Fibroblast of the aortic adventitia (primary cell): ENCODE data around the gene OR1S1. TPM values are rescaled to one million over a fixed set of nuclear protein-coding genes. Genes with fewer than 3 reads are reported as not detected.

Source experiments
- DNase-seq: peaks from one replicate; pipeline ENCODE4 v3.0.0-alpha.2; 2010; ENCODE audit warnings: low read depth
- H3K4me3 ChIP-seq: 2 replicates; pipeline ENCODE4 v1.5.1; 2011; ENCODE audit warnings: low read depth, mild to moderate bottlenecking, control low read depth, low read length, moderate library complexity
- CTCF ChIP-seq: IDR thresholded peaks from 2 replicates; pipeline ENCODE4 v1.5.1; 2011; ENCODE audit warnings: mild to moderate bottlenecking, low read length, control low read depth, inconsistent platforms; ENCODE audit not compliant: insufficient read depth
- total RNA-seq: library from RNA; depleted of rRNA; stranded (reverse); fragments of >200 nt; gene quantifications from 2 replicates; pipeline ENCODE4 v1.2.3, GENCODE V29; 2012; ENCODE audit warnings: low replicate concordance

The OR1S1 gene
- total RNA-seq, 1 donor = not detected

DNA sequence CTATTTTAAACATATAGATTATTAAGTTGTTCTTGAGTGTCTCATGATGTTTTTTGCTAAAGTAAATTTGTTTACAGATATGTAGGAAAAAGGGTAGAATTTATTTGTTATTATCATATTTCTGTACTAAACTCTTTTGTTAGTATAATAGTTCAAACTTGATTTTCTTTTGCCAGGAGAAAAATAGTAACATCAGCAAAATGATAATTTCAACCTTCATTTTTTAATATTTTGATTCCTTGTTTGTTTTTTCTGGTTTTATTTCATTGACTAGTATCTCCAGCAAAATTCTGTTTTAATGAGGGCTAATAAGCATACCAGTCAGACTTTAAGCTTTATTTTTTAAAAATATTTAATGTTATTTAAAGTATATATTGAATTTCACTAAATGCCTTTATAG, 4.0 kb downstream of the OR1S1 start:
- no peak for DNase-seq
- H3K4me3 ChIP-seq = no peak overlapping the region
- no peak for TF ChIP-seq CTCF

- H3K4me3 ChIP-seq = no peak overlapping the region
- no peak for TF ChIP-seq CTCF
- DNase-seq = no peak
These were observed 10.2 kb downstream of the OR1S1 start for GRCh38 chr11:58222721-58223120.

- no peak for DNase-seq
- H3K4me3 ChIP-seq = no peak overlapping the region
- TF ChIP-seq CTCF = no peak
These were observed 15.6 kb downstream of the OR1S1 start for GRCh38 chr11:58227956-58228615.

DNA sequence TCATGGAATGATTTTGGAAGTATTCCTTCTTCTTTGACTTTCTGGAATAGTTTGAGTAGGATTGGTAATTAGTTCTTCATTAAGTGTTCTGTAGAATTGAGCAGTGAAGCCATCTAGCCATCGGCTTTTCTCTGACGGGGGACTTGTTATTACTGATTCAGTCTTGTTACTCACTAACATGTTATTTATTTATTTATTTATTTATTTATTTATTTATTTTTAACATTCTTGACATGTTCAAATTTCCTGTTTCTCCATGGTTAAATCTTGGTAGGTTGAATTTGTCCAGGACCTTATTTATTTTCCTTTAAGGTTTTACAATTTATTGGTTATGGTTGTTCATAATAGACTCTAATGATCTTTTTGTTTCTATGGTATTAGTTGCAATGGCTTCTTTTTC, 31.4 kb downstream of the OR1S1 start:
- no peak for DNase-seq
- no peak for TF ChIP-seq CTCF

DNA sequence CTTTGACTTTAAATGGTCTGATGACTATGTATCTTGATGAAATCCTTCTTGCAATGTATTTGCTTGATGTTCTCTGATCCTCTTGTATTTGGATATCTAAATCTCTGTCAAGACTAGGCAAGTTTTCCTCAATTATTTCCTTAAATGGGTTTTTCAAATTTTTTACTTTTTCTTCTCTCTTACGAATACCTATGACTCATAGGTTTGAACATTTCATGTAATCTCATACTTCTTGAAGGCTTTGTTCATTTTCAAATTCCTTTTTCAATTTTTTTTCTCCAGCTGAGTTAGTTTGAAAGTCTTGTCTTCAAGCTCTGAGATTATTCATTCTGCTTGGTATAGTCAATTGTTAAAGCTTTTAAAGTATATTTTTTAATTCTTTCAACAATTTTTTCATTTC, 42.4 kb downstream of the OR1S1 start:
- H3K4me3 ChIP-seq = no peak overlapping the region
- DNase-seq = no peak
- no peak for TF ChIP-seq CTCF

More for the DNA sequence above, 31.4 kb downstream of the OR1S1 start:
- no peak overlapping the region for H3K4me3 ChIP-seq

DNA sequence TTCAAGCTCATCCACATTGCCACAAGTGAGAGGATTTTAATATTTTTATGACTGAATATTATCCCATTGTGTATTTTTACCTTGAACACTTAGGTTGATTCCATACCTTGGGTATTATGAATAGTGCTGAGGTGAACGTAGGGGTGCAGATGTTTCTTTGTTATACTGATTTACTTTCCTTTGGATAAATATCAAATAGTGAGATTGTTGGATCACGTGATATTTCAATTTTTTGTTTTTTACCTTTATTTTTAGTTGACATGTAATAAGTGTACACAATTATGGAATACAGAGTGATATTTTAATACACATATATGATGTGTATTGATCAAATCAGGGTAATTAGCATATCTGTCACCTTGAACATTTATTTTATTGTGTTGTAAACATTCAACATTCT, 47.5 kb downstream of the OR1S1 start:
- TF ChIP-seq CTCF = no peak
- H3K4me3 ChIP-seq = no peak overlapping the region

More for the DNA sequence above, 47.5 kb downstream of the OR1S1 start:
- DNase-seq = no peak

Other genes with a start within 250 kb of the OR1S1 start
- gene OR9Q1, start 188.8 kb upstream of the OR1S1 start, total RNA-seq = not detected in 2 replicates
- not detected in 2 replicates for gene OR6Q1, start 181.8 kb upstream of the OR1S1 start, total RNA-seq
- 0.41 TPM in 1 of 2 replicates, not detected in the other for gene OR9I1, start 87.2 kb upstream of the OR1S1 start, total RNA-seq
- not detected in 2 replicates for gene OR9Q2, start 23.6 kb upstream of the OR1S1 start, total RNA-seq
- not detected in 2 replicates for gene OR1S2, start 8.6 kb upstream of the OR1S1 start, total RNA-seq
- not detected in 2 replicates for gene OR10Q1, start 16.2 kb downstream of the OR1S1 start, total RNA-seq
- gene OR10W1, start 55.5 kb downstream of the OR1S1 start, total RNA-seq = not detected in 2 replicates
- not detected in 2 replicates for gene OR5B17, start 146.3 kb downstream of the OR1S1 start, total RNA-seq
- not detected in 2 replicates for gene OR5B3, start 194.2 kb downstream of the OR1S1 start, total RNA-seq
- gene OR5B2, start 215.4 kb downstream of the OR1S1 start, total RNA-seq = 0.65 TPM in 1 of 2 replicates, not detected in the other
- 0.74 TPM in 1 of 2 replicates, not detected in the other for gene OR5B12, start 229.5 kb downstream of the OR1S1 start, total RNA-seq